NCI-H345 treated with DMSO at 0.1 percent for 48 hours (cell line): ENCODE data around the gene ZNF521.
A peak's percentile ranks its signal among the peaks of the same experiment; 100 is the strongest.

Experiments used
- DNase-seq: peaks from one replicate; lab custom pipeline; 2025; ENCODE audit not compliant: unreplicated experiment; lab: John Stamatoyannopoulos, UW

ZNF521 gene

GRCh38 chr18:25077944-25078723 lies 273.8 kb downstream of the ZNF521 start:
- no peak for DNase-seq

DNA sequence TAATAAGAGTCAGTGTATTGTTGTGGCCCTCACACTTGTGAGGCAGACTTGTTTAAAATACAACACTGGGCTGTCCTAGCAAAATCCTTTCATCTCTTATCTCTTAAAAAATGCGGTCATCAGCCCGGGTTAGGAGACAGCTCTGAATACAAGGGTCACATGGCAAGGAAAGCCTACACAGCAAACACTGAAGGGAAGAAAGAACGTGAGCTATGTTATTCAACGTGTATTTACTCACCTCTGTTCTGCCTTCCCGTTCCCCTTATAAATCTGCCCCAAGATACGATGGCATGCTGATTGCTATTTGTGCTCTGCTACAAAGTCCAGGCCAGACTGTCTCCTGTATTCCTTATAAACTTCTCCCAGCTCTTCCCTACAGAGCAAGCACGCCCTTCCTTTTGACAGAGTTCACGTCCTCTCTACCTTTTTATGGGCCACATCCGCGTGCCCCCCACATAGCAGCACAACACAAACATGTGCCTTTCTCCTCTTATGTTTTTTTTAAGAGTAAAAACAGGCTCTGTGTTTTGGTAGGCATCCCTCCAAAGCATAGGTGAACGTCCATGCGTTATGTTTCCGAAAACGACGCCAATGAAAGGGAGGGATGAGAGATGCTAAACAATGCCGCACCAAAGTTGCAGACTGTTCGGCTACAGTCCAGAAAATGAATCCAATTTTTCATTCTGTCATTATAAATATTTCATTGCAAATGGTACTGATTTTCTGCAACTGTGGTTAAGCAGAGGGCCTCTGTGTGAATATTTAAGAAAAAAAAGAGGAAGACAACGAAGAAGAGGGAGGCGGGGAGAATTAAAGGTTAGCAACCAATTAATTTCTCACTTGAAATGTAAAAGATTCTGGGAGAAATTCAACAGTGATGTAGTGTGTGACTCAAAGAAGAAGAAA lies 274.7 kb downstream of the ZNF521 start:
- no peak for DNase-seq

GRCh38 chr18:25075783-25076182 lies 276.2 kb downstream of the ZNF521 start:
- no peak for DNase-seq

DNA sequence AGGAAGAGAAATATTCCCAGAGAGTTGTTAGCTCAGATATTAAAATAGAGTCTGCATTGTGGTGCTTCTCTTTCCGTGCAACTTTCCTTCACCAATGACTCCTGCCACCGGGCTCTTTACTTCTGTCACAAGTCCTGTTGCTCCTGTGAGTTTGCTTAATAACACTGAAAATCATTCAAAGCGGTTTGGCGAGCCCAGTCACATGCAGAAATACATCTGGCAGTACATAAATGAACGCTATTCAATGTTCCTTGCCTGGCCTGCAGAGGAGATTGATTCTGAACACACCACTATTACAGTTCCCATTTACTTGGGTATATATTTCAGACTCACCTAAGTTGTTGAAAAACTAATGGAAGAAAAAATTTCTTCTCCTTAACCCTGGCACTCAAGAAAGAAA lies 276.6 kb downstream of the ZNF521 start:
- DNase-seq: no peak

GRCh38 chr18:25074925-25075324 lies 277.0 kb downstream of the ZNF521 start:
- DNase-seq: no peak

DNA sequence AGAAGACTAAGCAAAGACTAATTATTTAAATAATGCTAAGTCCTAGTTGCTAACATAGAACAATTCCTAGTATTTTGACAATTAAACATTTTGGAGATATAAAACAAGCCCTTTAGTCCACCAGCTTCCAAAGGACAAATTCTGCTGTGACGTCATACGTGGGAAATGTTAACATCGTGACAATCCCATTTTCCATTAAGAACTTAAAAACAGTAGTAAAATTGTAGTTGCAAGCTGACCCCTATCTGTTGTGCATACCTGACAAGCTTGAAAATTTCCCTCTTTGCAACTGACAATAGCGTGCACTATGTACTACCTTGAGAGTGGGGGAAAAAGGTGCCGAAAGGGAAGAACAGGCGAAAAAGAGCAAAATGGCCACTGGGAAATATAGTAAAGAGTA lies 279.8 kb downstream of the ZNF521 start:
- DNase-seq: no peak

GRCh38 chr18:25067275-25068025 lies 284.5 kb downstream of the ZNF521 start:
- no peak for DNase-seq

- DNase-seq: no peak
These were observed 285.4 kb downstream of the ZNF521 start for GRCh38 chr18:25066516-25066915.

GRCh38 chr18:25062720-25063119 lies 289.2 kb downstream of the ZNF521 start:
- DNase-seq: no peak

GRCh38 chr18:25061395-25061794 lies 290.6 kb downstream of the ZNF521 start:
- DNase-seq: peak; percentile 41

DNA sequence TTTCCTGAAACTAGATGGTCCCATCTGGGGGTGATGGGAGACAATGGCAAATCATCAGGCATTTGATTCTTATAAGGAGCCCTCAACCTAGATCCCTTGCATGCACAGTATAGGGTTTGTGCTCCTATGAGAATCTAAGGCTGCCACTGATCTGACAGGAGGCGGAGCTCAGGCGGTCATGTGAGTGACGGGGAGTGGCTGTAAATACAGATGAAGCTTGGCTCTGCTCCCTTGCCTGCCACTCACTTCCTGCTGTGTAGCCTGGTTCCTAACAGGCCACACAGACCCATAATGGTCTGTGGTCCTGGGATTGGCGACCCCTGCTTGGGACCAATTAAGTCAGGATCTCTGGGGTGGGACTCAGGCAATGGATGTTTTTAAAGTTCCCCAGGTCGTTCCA lies 293.4 kb downstream of the ZNF521 start:
- DNase-seq: no peak

- no peak for DNase-seq
These were observed 294.4 kb downstream of the ZNF521 start for GRCh38 chr18:25057491-25058050.

DNA sequence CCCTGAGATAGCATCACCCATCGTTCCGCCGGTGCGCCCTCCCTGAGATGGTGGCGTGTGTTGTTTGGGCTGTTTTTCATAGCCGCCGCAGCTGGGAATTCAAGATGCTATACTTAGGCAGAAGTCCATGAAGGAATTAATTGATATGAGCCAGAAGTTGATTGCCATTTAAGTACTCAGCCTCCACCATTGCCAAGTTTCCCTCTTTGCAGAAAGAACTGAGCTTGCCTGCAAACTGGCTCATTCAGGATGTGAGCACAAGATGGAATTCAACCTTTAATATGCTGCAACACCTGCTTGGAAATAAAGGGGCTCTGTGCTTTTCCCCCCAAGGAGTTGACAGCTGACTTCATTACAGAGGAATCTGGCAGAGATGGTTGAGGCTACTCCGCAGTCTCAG lies 295.5 kb downstream of the ZNF521 start:
- DNase-seq: no peak

DNA sequence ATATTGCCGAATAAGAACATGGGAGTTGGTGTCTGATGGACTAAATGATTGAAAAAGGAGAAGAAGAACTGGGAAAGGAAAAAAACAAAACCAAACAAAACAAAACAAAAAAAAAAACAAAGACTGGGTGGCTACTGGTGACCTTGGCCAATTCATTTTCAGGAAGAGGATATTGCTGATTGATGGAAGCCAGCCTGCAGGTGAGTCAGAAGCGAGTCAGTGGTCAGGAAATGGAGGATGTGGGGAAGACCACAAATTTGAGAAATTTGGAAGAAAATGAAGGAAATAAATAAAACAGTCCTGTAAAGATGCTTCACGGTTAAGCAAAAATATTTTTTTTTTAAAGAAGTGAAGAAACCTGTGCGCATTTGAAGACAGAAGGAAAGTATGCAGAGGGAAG lies 296.9 kb downstream of the ZNF521 start:
- no peak for DNase-seq

DNA sequence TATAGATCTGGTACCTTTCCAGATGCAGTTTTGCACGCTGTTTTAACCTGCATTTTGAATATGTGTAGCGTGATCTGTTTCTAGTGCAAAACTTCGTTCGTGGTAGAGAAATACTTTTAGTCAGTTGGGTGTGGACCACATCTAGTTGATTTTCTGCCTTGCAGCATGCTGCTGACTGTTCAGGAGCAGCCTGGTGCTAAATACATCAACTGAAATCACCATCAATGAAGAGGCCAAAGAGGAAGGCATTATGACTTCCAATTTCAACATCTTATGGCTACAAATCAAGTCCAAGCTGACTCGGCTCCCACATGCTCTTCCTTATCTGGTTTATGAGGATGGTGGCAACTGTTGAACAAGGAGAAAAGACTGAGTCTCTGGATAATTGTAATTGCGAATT lies 298.5 kb downstream of the ZNF521 start:
- DNase-seq: no peak

DNA sequence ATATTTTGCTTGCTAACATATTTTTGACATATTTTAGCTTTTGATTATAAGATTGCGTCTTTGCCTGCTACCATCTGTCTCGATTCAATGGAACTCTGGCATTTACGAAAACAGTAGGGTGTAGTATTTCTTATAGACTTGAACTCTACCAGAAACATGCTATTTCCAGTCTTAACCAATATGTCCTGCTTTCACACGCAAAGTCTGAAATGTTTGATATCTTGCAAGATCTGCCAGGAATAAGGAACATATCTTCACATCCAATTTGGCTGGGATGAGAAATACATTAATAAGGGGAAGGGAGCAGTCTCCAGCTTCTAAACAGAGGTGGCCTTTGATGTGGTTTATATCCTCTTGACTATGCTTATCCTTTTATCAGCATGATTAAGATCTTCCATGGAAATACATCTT lies 299.4 kb downstream of the ZNF521 start:
- no peak for DNase-seq

GRCh38 chr18:25050605-25051004 lies 301.4 kb downstream of the ZNF521 start:
- no peak for DNase-seq

- no peak for DNase-seq
These were observed 304.0 kb downstream of the ZNF521 start for GRCh38 chr18:25047983-25048382.

- DNase-seq: no peak
These were observed 304.5 kb downstream of the ZNF521 start for GRCh38 chr18:25047421-25047820.

GRCh38 chr18:25044694-25045093 lies 307.3 kb downstream of the ZNF521 start:
- no peak for DNase-seq

- no peak for DNase-seq
These were observed 308.9 kb downstream of the ZNF521 start for GRCh38 chr18:25043104-25043503.
